Gastrocnemius medialis (tissue), 4 donors: ENCODE measurements around the gene DTNB. TPM values are rescaled to one million over a fixed set of nuclear protein-coding genes. Genes with fewer than 3 reads are reported as not detected.

ENCODE experiments used
- ATAC-seq, 2 donors: fragments of 150-250 bp; one replicate each; pipeline ENCODE4 v1.9.1; 2016
- DNase-seq, 2 donors: peaks; one replicate each; pipeline ENCODE4 v3.0.0-alpha.2; 2019
- H3K27ac ChIP-seq, 4 donors: fragments of 200-600 bp; sonication (generic); 1 replicate in 1 of 4; 2 replicates in 3 of 4; pipeline ENCODE4 v1.5.1; 2016 to 2018; ENCODE audit warnings: mild to moderate bottlenecking in 2 of 4, moderate library complexity in 1 of 4
- H3K27me3 ChIP-seq, 3 donors: fragments of 200-600 bp; sonication (generic) in 2 of 3; 1 replicate in 1 of 3; 2 replicates in 2 of 3; pipeline versions ENCODE4 v1.5.1 to v1.6.0; 2016 to 2019; ENCODE audit warnings: mild to moderate bottlenecking in 1 of 3, moderate library complexity in 1 of 3
- H3K36me3 ChIP-seq, 2 donors: fragments of 200-600 bp; sonication (generic) in 1 of 2; one replicate each; pipeline ENCODE4 v1.5.1; 2017 to 2018
- H3K4me1 ChIP-seq, 2 donors: fragments of 200-600 bp; sonication (generic) in 1 of 2; one replicate each; pipeline ENCODE4 v1.5.1; 2016 to 2017; ENCODE audit warnings: mild to moderate bottlenecking in 2 of 2
- H3K4me3 ChIP-seq, 4 donors: fragments of 200-600 bp; sonication (generic) in 3 of 4; 1 replicate in 1 of 4; 2 replicates in 3 of 4; pipeline ENCODE4 v1.5.1; 2016 to 2019; ENCODE audit warnings: mild to moderate bottlenecking in 2 of 4
- H3K9me3 ChIP-seq, 3 donors: fragments of 200-600 bp; sonication (generic) in 2 of 3; 1 replicate in 1 of 3; 2 replicates in 2 of 3; pipeline ENCODE4 v1.5.1; 2016 to 2019
- POLR2A ChIP-seq, 2 donors: fragments of 450-650 bp; IDR thresholded peaks; one replicate each; pipeline ENCODE4 v1.6.1; 2017; ENCODE audit warnings: antibody characterized with exemption in 2 of 2, mild to moderate bottlenecking in 2 of 2, moderate library complexity in 2 of 2
- in situ Hi-C, 4 donors: fragments of 200-750 bp; cut with MboI; loops; one replicate each; pipeline versions ENCODE4 v1.15.0 to v1.8.0; 2017; ENCODE audit warnings: low sequenced_read_pairs in 4 of 4
- intact Hi-C: fragments of 100-400 bp; cut with DNase I; formaldehyde crosslinking; loops from one replicate; pipeline ENCODE4 v1.15.1; 2023; ENCODE audit warnings: low total_unique reads
- total RNA-seq, 4 donors: library from RNA; depleted of rRNA; stranded (reverse); fragments of >200 nt; gene quantifications; one replicate each; pipeline versions ENCODE4 v1.1.0 to v1.2.3, GENCODE V29; 2016
- TF ChIP-seq, protein P1 (sequence below), 5 experiments: fragments of 450-650 bp in 3 of 5; fragments of 200-600 bp in 2 of 5; sonication (generic) in 2 of 5; IDR thresholded peaks in 4 of 5; conservative IDR thresholded peaks in 1 of 5; 1 replicate in 4 of 5; 2 replicates in 1 of 5; pipeline ENCODE4 v1.5.1; 2016 to 2019; ENCODE audit warnings: antibody characterized with exemption in 5 of 5, mild to moderate bottlenecking in 3 of 5, moderate library complexity in 3 of 5

The DTNB gene
- total RNA-seq, 4 donors from 2014 or later, result 1.0 to 6.6 (median 4.1) TPM

- no peak overlapping the region for H3K27ac ChIP-seq
- intact Hi-C loops (no loop called here), in situ Hi-C loops (no loop called here)
- ATAC-seq (no peak), DNase-seq (no peak)
- no peak overlapping the region for H3K4me3 ChIP-seq
- H3K27me3 ChIP-seq, result no peaks in the 10 kb centered on the region
- H3K9me3 ChIP-seq, result no peaks in the 10 kb centered on the region
- TF ChIP-seq, protein P1, sequence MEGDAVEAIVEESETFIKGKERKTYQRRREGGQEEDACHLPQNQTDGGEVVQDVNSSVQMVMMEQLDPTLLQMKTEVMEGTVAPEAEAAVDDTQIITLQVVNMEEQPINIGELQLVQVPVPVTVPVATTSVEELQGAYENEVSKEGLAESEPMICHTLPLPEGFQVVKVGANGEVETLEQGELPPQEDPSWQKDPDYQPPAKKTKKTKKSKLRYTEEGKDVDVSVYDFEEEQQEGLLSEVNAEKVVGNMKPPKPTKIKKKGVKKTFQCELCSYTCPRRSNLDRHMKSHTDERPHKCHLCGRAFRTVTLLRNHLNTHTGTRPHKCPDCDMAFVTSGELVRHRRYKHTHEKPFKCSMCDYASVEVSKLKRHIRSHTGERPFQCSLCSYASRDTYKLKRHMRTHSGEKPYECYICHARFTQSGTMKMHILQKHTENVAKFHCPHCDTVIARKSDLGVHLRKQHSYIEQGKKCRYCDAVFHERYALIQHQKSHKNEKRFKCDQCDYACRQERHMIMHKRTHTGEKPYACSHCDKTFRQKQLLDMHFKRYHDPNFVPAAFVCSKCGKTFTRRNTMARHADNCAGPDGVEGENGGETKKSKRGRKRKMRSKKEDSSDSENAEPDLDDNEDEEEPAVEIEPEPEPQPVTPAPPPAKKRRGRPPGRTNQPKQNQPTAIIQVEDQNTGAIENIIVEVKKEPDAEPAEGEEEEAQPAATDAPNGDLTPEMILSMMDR (IDR thresholded peaks at IDR 0.05 in 4 of 5, conservative IDR thresholded peaks at IDR 0.05 in 1 of 5), result no peak
- TF ChIP-seq POLR2A (IDR thresholded peaks at IDR 0.05), result no peak
- no peaks in the 10 kb centered on the region for H3K36me3 ChIP-seq
- peaks cover 0 to 7% of the 10 kb centered on the region in 2 donors for H3K4me1 ChIP-seq
These were observed 155.7 kb downstream of the DTNB start for GRCh38 chr2:25517701-25518100.

- ATAC-seq, result no peak
- Histone ChIP-seq H3K4me3 (no peak overlapping the region), H3K27ac (no peak overlapping the region), H3K36me3 (no peaks in the 10 kb centered on the region), H3K4me1 (no peaks in the 10 kb centered on the region), H3K9me3 (no peaks in the 10 kb centered on the region), H3K27me3 (no peaks in the 10 kb centered on the region)
- DNase-seq, result no peak
- intact Hi-C loops, result no loop called here
- TF ChIP-seq, protein P1 (IDR thresholded peaks at IDR 0.05 in 4 of 5, conservative IDR thresholded peaks at IDR 0.05 in 1 of 5), result no peak
- TF ChIP-seq POLR2A (IDR thresholded peaks at IDR 0.05), result no peak
- in situ Hi-C loops, result no loop called here
These were observed 159.2 kb downstream of the DTNB start for GRCh38 chr2:25514043-25514637.

DNA sequence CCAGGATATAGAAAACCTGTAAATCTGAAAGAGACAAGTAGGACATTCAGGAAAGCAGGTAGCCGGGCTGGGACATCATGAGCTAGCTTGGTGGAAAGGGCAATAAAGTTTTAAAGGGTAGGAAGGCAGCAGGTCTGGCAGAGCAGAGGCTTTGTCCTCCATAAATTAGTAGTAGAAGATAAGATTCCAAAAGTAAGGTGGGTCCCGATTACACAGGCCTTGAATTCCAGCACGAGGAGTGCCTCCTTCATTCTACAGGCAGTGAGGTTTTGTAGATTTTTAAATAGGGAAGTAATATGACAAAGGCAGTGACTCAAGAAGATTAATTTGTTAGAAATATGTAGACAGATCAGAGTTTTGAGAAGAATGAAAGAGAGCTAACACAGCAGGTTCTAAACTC, 160.7 kb downstream of the DTNB start:
- in situ Hi-C loops, result no loop called here
- no peaks in the 10 kb centered on the region for H3K9me3 ChIP-seq
- no peaks in the 10 kb centered on the region for H3K4me1 ChIP-seq
- TF ChIP-seq, protein P1 (IDR thresholded peaks at IDR 0.05 in 4 of 5, conservative IDR thresholded peaks at IDR 0.05 in 1 of 5), result no peak
- TF ChIP-seq POLR2A (IDR thresholded peaks at IDR 0.05), result no peak
- H3K27ac ChIP-seq, result no peak overlapping the region
- DNase-seq, result no peak
- ATAC-seq, result no peak
- H3K27me3 ChIP-seq, result no peaks in the 10 kb centered on the region
- H3K4me3 ChIP-seq, result no peak overlapping the region
- intact Hi-C loops, result no loop called here
- H3K36me3 ChIP-seq, result no peaks in the 10 kb centered on the region

DNA sequence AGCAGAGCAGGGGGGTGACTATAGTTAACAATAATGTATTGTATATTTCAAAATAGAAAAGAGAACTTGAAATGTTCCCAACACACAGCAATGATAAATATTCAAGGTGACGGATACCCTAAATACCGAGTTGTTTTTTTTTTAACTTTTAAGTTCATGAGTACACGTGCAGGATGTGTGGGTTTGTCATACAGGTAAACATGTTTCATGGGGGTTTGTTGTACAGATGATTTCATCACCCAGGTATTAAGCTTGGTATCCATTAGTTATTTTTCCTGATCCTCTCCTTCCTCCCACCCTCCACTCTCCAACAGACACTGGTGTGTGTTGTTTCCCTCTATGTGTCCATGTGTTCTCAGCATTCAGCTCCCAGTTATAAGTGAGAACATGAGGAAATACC, 167.2 kb downstream of the DTNB start:
- intact Hi-C loops (no loop called here), in situ Hi-C loops (no loop called here)
- TF ChIP-seq, protein P1 (IDR thresholded peaks at IDR 0.05 in 4 of 5, conservative IDR thresholded peaks at IDR 0.05 in 1 of 5), result no peak
- no peak for TF ChIP-seq POLR2A (IDR thresholded peaks at IDR 0.05)
- Histone ChIP-seq H3K4me1 (no peaks in the 10 kb centered on the region), H3K27me3 (no peaks in the 10 kb centered on the region), H3K4me3 (no peak overlapping the region), H3K36me3 (no peaks in the 10 kb centered on the region), H3K9me3 (no peaks in the 10 kb centered on the region), H3K27ac (no peak overlapping the region)
- no peak for DNase-seq
- ATAC-seq, result no peak

GRCh38 chr2:25505622-25506021, 167.8 kb downstream of the DTNB start:
- in situ Hi-C loops, result no loop called here

More at GRCh38 chr2:25505622-25506021, 167.8 kb downstream of the DTNB start:
- intact Hi-C loops, result no loop called here
- no peaks in the 10 kb centered on the region for H3K36me3 ChIP-seq
- DNase-seq (no peak), ATAC-seq (no peak)
- H3K4me1 ChIP-seq, result no peaks in the 10 kb centered on the region
- no peak overlapping the region for H3K4me3 ChIP-seq
- TF ChIP-seq, protein P1 (IDR thresholded peaks at IDR 0.05 in 4 of 5, conservative IDR thresholded peaks at IDR 0.05 in 1 of 5), result no peak
- TF ChIP-seq POLR2A (IDR thresholded peaks at IDR 0.05), result no peak
- no peaks in the 10 kb centered on the region for H3K9me3 ChIP-seq
- no peak overlapping the region for H3K27ac ChIP-seq
- no peaks in the 10 kb centered on the region for H3K27me3 ChIP-seq
